22Rv1 (cell line): Measurements from ENCODE around the gene HDAC5.

Source experiments
- H3K27ac ChIP-seq: fragments of 450-650 bp; 2 replicates; pipeline ENCODE4 v1.5.1; 2017
- ZFX ChIP-seq: fragments of 450-650 bp; IDR thresholded peaks from 2 replicates; pipeline ENCODE4 v1.6.1; 2017; ENCODE audit warnings: antibody characterized with exemption, borderline replicate concordance
- TF ChIP-seq, protein P1 (sequence below): fragments of 450-650 bp; IDR thresholded peaks from 2 replicates; pipeline ENCODE4 v1.5.1; 2017; ENCODE audit warnings: mild to moderate bottlenecking

Gene HDAC5

GRCh38 chr17:44093231-44093900, 30.1 kb downstream of the HDAC5 start:
- no peak for TF ChIP-seq ZFX
- TF ChIP-seq, protein P1, sequence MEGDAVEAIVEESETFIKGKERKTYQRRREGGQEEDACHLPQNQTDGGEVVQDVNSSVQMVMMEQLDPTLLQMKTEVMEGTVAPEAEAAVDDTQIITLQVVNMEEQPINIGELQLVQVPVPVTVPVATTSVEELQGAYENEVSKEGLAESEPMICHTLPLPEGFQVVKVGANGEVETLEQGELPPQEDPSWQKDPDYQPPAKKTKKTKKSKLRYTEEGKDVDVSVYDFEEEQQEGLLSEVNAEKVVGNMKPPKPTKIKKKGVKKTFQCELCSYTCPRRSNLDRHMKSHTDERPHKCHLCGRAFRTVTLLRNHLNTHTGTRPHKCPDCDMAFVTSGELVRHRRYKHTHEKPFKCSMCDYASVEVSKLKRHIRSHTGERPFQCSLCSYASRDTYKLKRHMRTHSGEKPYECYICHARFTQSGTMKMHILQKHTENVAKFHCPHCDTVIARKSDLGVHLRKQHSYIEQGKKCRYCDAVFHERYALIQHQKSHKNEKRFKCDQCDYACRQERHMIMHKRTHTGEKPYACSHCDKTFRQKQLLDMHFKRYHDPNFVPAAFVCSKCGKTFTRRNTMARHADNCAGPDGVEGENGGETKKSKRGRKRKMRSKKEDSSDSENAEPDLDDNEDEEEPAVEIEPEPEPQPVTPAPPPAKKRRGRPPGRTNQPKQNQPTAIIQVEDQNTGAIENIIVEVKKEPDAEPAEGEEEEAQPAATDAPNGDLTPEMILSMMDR: no peak
- H3K27ac ChIP-seq: no peak overlapping the region

DNA sequence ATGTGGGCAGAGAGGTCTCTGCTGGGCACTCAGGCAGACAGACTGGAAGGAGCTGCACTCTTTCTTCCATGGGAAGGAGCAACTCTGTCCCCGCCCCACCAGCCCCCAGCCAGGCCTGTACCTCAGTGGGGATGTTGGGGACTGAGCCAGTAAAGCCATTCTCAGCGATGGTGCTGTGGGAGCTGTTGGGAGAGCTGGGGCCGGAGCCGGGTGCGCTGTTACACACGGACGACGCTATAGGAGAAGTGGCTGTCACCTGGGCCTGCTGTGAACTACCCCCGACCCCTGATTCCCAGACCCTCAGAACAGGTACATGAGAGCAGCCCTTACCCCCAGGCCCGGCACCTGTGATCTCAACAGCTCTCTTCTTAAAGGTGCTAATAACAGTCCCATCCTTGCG, 31.4 kb downstream of the HDAC5 start:
- TF ChIP-seq ZFX: no peak
- TF ChIP-seq, protein P1: no peak
- no peak overlapping the region for H3K27ac ChIP-seq

GRCh38 chr17:44091200-44091997, 32.0 kb downstream of the HDAC5 start:
- no peak overlapping the region for H3K27ac ChIP-seq
- no peak for TF ChIP-seq ZFX
- TF ChIP-seq, protein P1: no peak

DNA sequence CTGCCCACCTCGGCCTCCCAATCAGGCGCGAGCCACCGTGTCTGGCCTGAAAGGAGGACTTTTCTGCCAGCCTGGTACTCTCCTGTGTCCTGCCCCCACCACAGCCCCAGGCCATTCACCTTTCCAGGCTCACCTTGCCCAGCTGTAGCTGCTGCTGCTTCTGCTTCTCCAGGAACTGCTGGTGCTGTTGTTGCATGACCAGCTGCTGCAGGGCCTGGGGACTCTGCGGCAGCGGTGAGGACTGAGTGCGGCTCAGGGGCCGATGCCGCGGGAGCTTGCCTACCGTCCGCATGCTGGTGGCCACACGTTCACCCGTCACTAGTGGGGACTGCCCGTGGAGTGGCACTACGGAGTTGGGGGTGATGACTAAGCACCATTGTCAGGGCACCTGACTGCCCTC, 35.2 kb downstream of the HDAC5 start:
- no peak overlapping the region for H3K27ac ChIP-seq
- TF ChIP-seq ZFX: no peak
- TF ChIP-seq, protein P1: no peak

- no peak for TF ChIP-seq ZFX
- TF ChIP-seq, protein P1: no peak
- peak overlapping the region; percentile 59 for H3K27ac ChIP-seq
Measured at GRCh38 chr17:44087319-44087718, 36.1 kb downstream of the HDAC5 start.

DNA sequence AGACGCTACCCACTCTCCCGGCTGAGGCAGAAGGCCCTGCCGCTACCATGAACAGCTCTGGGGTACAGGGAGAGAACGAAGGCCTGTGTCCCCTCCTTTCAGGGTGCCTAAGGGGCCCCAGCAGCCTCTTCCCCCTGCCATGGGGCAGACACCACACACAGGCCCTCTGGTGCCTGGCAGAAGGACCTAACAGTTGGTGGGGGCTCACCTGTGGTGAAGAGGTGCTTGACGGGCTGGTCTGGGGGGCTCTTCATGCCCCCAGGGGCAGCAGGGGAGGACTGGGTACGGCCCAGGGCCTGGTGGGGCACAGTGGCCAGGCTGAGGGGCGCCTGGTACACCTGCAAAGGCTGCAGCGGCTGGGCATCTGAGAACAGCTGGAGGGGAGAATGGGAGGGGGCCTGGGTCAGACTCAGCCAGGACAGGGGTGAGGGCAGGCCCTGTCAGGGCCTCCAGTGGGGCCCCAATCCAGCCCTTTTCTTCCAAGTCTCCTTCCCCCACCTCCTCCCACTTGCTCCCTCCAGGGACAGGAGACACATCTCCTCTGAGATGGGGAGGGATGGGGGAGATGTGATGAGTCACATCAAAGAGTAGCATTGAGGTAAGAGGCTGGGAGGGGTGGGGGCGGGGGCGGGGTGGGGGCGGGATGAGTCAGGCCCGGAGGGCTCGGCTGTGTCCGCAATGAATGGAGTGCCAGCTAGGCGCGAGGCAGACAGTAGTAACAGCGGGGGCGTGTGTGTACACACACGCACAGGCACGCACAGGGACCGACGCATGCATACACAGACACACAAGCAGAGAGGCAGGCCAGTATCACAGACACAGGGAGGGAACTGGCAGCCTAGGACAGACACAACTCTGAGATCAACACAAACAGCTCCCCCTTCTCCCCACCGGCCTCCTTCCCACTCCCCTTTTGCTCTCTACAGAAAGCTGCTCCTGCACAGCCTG, 36.8 kb downstream of the HDAC5 start:
- peak overlapping the region; percentile 59 for H3K27ac ChIP-seq
- TF ChIP-seq ZFX: no peak
- TF ChIP-seq, protein P1: no peak
